Measurements from ENCODE around the gene DENND5A.
"Not testable (repeated sequence)": the region's sequence is repeated elsewhere in the genome, so short reads cannot be mapped to it uniquely, and the experiment has no call there.

The DENND5A gene

GRCh38 chr11:9264316-9265210 is 587 bp downstream of the DENND5A start:
- peak; percentile 53 for DNase-seq (ENCODE audit: low spot score)

GRCh38 chr11:9263840-9264315 is 1.3 kb downstream of the DENND5A start:
- DNase-seq (ENCODE audit: low spot score) = no peak

GRCh38 chr11:9260838-9261146 is 4.4 kb downstream of the DENND5A start:
- not testable (repeated sequence) for DNase-seq (ENCODE audit: low spot score)

GRCh38 chr11:9259981-9260837 is 4.9 kb downstream of the DENND5A start:
- DNase-seq (ENCODE audit: low spot score) = no peak

GRCh38 chr11:9258279-9258678 is 6.9 kb downstream of the DENND5A start:
- not testable (repeated sequence) for DNase-seq (ENCODE audit: low spot score)

GRCh38 chr11:9254416-9254815 is 10.7 kb downstream of the DENND5A start:
- DNase-seq (ENCODE audit: low spot score) = no peak

GRCh38 chr11:9253086-9253485 is 12.1 kb downstream of the DENND5A start:
- DNase-seq (ENCODE audit: low spot score) = no peak

GRCh38 chr11:9251311-9251710 is 13.8 kb downstream of the DENND5A start:
- no peak for DNase-seq (ENCODE audit: low spot score)

GRCh38 chr11:9250139-9250582 is 15.0 kb downstream of the DENND5A start:
- no peak for DNase-seq (ENCODE audit: low spot score)

- no peak for DNase-seq (ENCODE audit: low spot score)
Observed at GRCh38 chr11:9249252-9249651, 15.9 kb downstream of the DENND5A start.

GRCh38 chr11:9247863-9248262 is 17.3 kb downstream of the DENND5A start:
- no peak for DNase-seq (ENCODE audit: low spot score)

- DNase-seq (ENCODE audit: low spot score) = not testable (repeated sequence)
Observed at GRCh38 chr11:9236242-9236641, 28.9 kb downstream of the DENND5A start.

GRCh38 chr11:9232482-9232881 is 32.7 kb downstream of the DENND5A start:
- DNase-seq (ENCODE audit: low spot score) = no peak

- no peak for DNase-seq (ENCODE audit: low spot score)
Observed at GRCh38 chr11:9231848-9232177, 33.3 kb downstream of the DENND5A start.

- no peak for DNase-seq (ENCODE audit: low spot score)
Observed at GRCh38 chr11:9230296-9230695, 34.9 kb downstream of the DENND5A start.

GRCh38 chr11:9228091-9228490 is 37.1 kb downstream of the DENND5A start:
- DNase-seq (ENCODE audit: low spot score) = no peak

GRCh38 chr11:9225748-9226298 is 39.3 kb downstream of the DENND5A start:
- no peak for DNase-seq (ENCODE audit: low spot score)

- no peak for DNase-seq (ENCODE audit: low spot score)
Observed at GRCh38 chr11:9222654-9223053, 42.5 kb downstream of the DENND5A start.

- DNase-seq (ENCODE audit: low spot score) = not testable (repeated sequence)
Observed at GRCh38 chr11:9220853-9221252, 44.3 kb downstream of the DENND5A start.

- no peak for DNase-seq (ENCODE audit: low spot score)
Observed at GRCh38 chr11:9219572-9219971, 45.6 kb downstream of the DENND5A start.

- no peak for DNase-seq (ENCODE audit: low spot score)
Observed at GRCh38 chr11:9219115-9219514, 46.0 kb downstream of the DENND5A start.

GRCh38 chr11:9214765-9215164 is 50.4 kb downstream of the DENND5A start:
- no peak for DNase-seq (ENCODE audit: low spot score)

- DNase-seq (ENCODE audit: low spot score) = no peak
Observed at GRCh38 chr11:9211322-9211721, 53.8 kb downstream of the DENND5A start.
